Stimulated activated CD4-positive, alpha-beta T cell treated with anti-CD3 and anti-CD28 coated beads, Interleukin-1b, Interleukin-23, amount 100 ng/mL, for 24 hours (primary cell): ENCODE data around the gene DYNC1H1.

Source experiments
- DNase-seq, 4 experiments: peaks; one replicate each; pipeline ENCODE4 v3.0.0-alpha.2; 2020; ENCODE audit warnings: low read depth in 4 of 4, low spot score in 1 of 4

DYNC1H1 gene

GRCh38 chr14:101939646-101940170, 24.7 kb upstream of the DYNC1H1 start:
- DNase-seq = no peak

- no peak for DNase-seq
These were observed 19.9 kb upstream of the DYNC1H1 start for GRCh38 chr14:101944451-101944850.

- no peak for DNase-seq
These were observed 19.2 kb upstream of the DYNC1H1 start for GRCh38 chr14:101945171-101945570.

- no peak for DNase-seq
These were observed 16.8 kb upstream of the DYNC1H1 start for GRCh38 chr14:101947577-101947903.

- DNase-seq = peak; percentile 96 to 100 (median 98)
These were observed 16.3 kb upstream of the DYNC1H1 start for GRCh38 chr14:101947904-101948665.

GRCh38 chr14:101948666-101949216, 15.6 kb upstream of the DYNC1H1 start:
- DNase-seq = no peak

GRCh38 chr14:101950100-101950499, 14.3 kb upstream of the DYNC1H1 start:
- DNase-seq = no peak

GRCh38 chr14:101950516-101951215, 13.7 kb upstream of the DYNC1H1 start:
- no peak for DNase-seq

- no peak for DNase-seq
These were observed 11.2 kb upstream of the DYNC1H1 start for GRCh38 chr14:101953151-101953550.

- no peak for DNase-seq
These were observed 9.9 kb upstream of the DYNC1H1 start for GRCh38 chr14:101954501-101954900.

GRCh38 chr14:101955695-101956161, 8.6 kb upstream of the DYNC1H1 start:
- DNase-seq = no peak

- no peak for DNase-seq
These were observed 8.0 kb upstream of the DYNC1H1 start for GRCh38 chr14:101956179-101956885.

GRCh38 chr14:101957406-101958234, 6.8 kb upstream of the DYNC1H1 start:
- no peak for DNase-seq

GRCh38 chr14:101958418-101959180, 5.8 kb upstream of the DYNC1H1 start:
- DNase-seq = no peak

- DNase-seq = no peak
These were observed 5.1 kb upstream of the DYNC1H1 start for GRCh38 chr14:101959277-101959676.

GRCh38 chr14:101960225-101960624, 4.1 kb upstream of the DYNC1H1 start:
- DNase-seq = no peak

GRCh38 chr14:101961011-101961721, 3.2 kb upstream of the DYNC1H1 start:
- peak; percentile 57 to 63 (median 62) for DNase-seq

- no peak for DNase-seq
These were observed 2.4 kb upstream of the DYNC1H1 start for GRCh38 chr14:101961746-101962502.
